HG03457 (cell line): ENCODE data around the gene TEX19.

Source experiments
- ATAC-seq: cut with Tn5 transposase; IDR thresholded peaks from one replicate; pipeline ENCODE4 v1.9.1; 2021; ENCODE audit warnings: moderate number of reproducible peaks; ENCODE audit not compliant: unreplicated experiment

The TEX19 gene

GRCh38 chr17:82388223-82388921 lies 29.3 kb downstream of the TEX19 start:
- ATAC-seq = no peak

GRCh38 chr17:82388922-82389283 lies 29.9 kb downstream of the TEX19 start:
- ATAC-seq = no peak

- no peak for ATAC-seq
These were observed 30.3 kb downstream of the TEX19 start for GRCh38 chr17:82389379-82389778.

GRCh38 chr17:82390015-82390859 lies 31.2 kb downstream of the TEX19 start:
- ATAC-seq = no peak

- no peak for ATAC-seq
These were observed 31.9 kb downstream of the TEX19 start for GRCh38 chr17:82390860-82391435.

- no peak for ATAC-seq
These were observed 32.5 kb downstream of the TEX19 start for GRCh38 chr17:82391496-82392066.

- ATAC-seq = no peak
These were observed 33.3 kb downstream of the TEX19 start for GRCh38 chr17:82392209-82392920.

- no peak for ATAC-seq
These were observed 33.9 kb downstream of the TEX19 start for GRCh38 chr17:82392941-82393340.

GRCh38 chr17:82394278-82394677 lies 35.2 kb downstream of the TEX19 start:
- ATAC-seq = no peak

GRCh38 chr17:82396601-82397435 lies 37.8 kb downstream of the TEX19 start:
- no peak for ATAC-seq

GRCh38 chr17:82397449-82398335 lies 38.6 kb downstream of the TEX19 start:
- no peak for ATAC-seq

- ATAC-seq = no peak
These were observed 40.0 kb downstream of the TEX19 start for GRCh38 chr17:82399041-82399441.

- ATAC-seq = no peak
These were observed 40.6 kb downstream of the TEX19 start for GRCh38 chr17:82399601-82400101.

GRCh38 chr17:82400206-82400605 lies 41.2 kb downstream of the TEX19 start:
- no peak for ATAC-seq

GRCh38 chr17:82400830-82401229 lies 41.8 kb downstream of the TEX19 start:
- no peak for ATAC-seq

GRCh38 chr17:82402865-82403264 lies 43.8 kb downstream of the TEX19 start:
- ATAC-seq = peak; percentile 49

- no peak for ATAC-seq
These were observed 44.9 kb downstream of the TEX19 start for GRCh38 chr17:82403662-82404660.

GRCh38 chr17:82405051-82405450 lies 46.0 kb downstream of the TEX19 start:
- no peak for ATAC-seq
